WERI-Rb-1 (cell line): ENCODE measurements around the gene RRBP1.

Source experiments
- DNase-seq: peaks from one replicate; pipeline ENCODE4 v3.0.0-alpha.2; 2020
- H3K27ac ChIP-seq: fragments of 250-450 bp; sonication (Bioruptor Pico); 2 replicates; pipeline ENCODE4 v1.5.1; 2020; ENCODE audit warnings: mild to moderate bottlenecking, moderate library complexity
- H3K27me3 ChIP-seq: fragments of 250-450 bp; sonication (Bioruptor Pico); 2 replicates; pipeline ENCODE4 v1.5.1; 2021; ENCODE audit warnings: mild to moderate bottlenecking, low read depth, moderate library complexity; ENCODE audit not compliant: insufficient read depth, severe bottlenecking
- H3K36me3 ChIP-seq: fragments of 250-450 bp; sonication (Bioruptor Pico); 2 replicates; pipeline ENCODE4 v1.5.1; 2020; ENCODE audit warnings: mild to moderate bottlenecking, moderate library complexity
- H3K4me3 ChIP-seq: 2 replicates; pipeline ENCODE4 v1.5.1; 2011; ENCODE audit warnings: low read depth, mild to moderate bottlenecking, control low read depth, low read length
- H3K9me3 ChIP-seq: fragments of 250-450 bp; sonication (Bioruptor Pico); 2 replicates; pipeline ENCODE4 v1.5.1; 2021; ENCODE audit warnings: mild to moderate bottlenecking, moderate library complexity; ENCODE audit not compliant: severe bottlenecking
- CTCF ChIP-seq: IDR thresholded peaks from 2 replicates; pipeline ENCODE4 v1.5.1; 2011; ENCODE audit warnings: low read depth, mild to moderate bottlenecking, control low read depth, inconsistent platforms, low read length

The RRBP1 gene

GRCh38 chr20:17648791-17649730, 33.0 kb downstream of the RRBP1 start:
- H3K27me3 ChIP-seq, result no peaks in the 10 kb centered on the region
- peak overlapping the region; percentile 13; the same call in 1 of the 2 replicates for H3K4me3 ChIP-seq
- H3K27ac ChIP-seq, result peak overlapping the region; percentile 83
- peak; percentile 73 for TF ChIP-seq CTCF
- peak; percentile 65 for DNase-seq
- no peaks in the 10 kb centered on the region for H3K9me3 ChIP-seq
- no peaks in the 10 kb centered on the region; the same call in 1 of the 2 replicates for H3K36me3 ChIP-seq

DNA sequence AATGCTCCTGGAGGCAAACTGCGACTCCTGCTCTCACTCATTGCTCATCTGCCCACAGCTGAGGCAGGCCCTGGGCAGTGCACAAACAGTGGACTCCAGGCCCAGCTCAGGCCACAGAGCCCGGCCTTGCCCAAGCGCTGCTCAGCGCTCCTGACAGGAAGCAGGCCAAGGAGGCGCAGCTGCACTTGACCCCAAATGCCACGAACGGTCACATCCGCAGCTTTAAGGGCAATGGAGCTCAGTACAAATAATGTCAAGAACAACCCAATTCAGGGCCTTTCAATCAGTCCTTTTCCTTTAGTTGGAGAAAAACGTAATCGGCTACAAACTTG, 33.8 kb downstream of the RRBP1 start:
- H3K27ac ChIP-seq, result peak overlapping the region; percentile 83
- TF ChIP-seq CTCF, result no peak
- no peak for DNase-seq
- H3K4me3 ChIP-seq, result no peak overlapping the region
- no peaks in the 10 kb centered on the region for H3K36me3 ChIP-seq
- no peaks in the 10 kb centered on the region for H3K27me3 ChIP-seq
- H3K9me3 ChIP-seq, result no peaks in the 10 kb centered on the region

- H3K36me3 ChIP-seq, result no peaks in the 10 kb centered on the region
- peak overlapping the region; percentile 83 for H3K27ac ChIP-seq
- H3K9me3 ChIP-seq, result no peaks in the 10 kb centered on the region
- no peak for TF ChIP-seq CTCF
- H3K4me3 ChIP-seq, result no peak overlapping the region
- H3K27me3 ChIP-seq, result no peaks in the 10 kb centered on the region
- no peak for DNase-seq
Measured at GRCh38 chr20:17647391-17648314, 34.4 kb downstream of the RRBP1 start.

- Histone ChIP-seq H3K27me3 (no peaks in the 10 kb centered on the region), H3K36me3 (no peaks in the 10 kb centered on the region), H3K27ac (peak overlapping the region; percentile 83), H3K4me3 (no peak overlapping the region), H3K9me3 (no peaks in the 10 kb centered on the region)
- DNase-seq, result peak; percentile 84
- no peak for TF ChIP-seq CTCF
Measured at GRCh38 chr20:17646961-17647301, 35.1 kb downstream of the RRBP1 start.

- no peaks in the 10 kb centered on the region for H3K36me3 ChIP-seq
- no peaks in the 10 kb centered on the region for H3K9me3 ChIP-seq
- H3K27ac ChIP-seq, result peak overlapping the region; percentile 83
- no peak for TF ChIP-seq CTCF
- no peaks in the 10 kb centered on the region for H3K27me3 ChIP-seq
- no peak for DNase-seq
- H3K4me3 ChIP-seq, result no peak overlapping the region
Measured at GRCh38 chr20:17646209-17646960, 35.7 kb downstream of the RRBP1 start.
